GM10847 (cell line): ENCODE data around the gene NCBP2.

Experiments
- POLR2A ChIP-seq: IDR thresholded peaks from 2 replicates; pipeline ENCODE4 v1.6.1; 2011; ENCODE audit not compliant: insufficient read length; ENCODE audit errors: extremely low read depth

NCBP2 gene

GRCh38 chr3:196951371-196951770, 9.0 kb upstream of the NCBP2 start:
- TF ChIP-seq POLR2A, result no peak

- no peak for TF ChIP-seq POLR2A
These were observed 7.4 kb upstream of the NCBP2 start for GRCh38 chr3:196949750-196950149.

GRCh38 chr3:196949285-196949619, 6.9 kb upstream of the NCBP2 start:
- TF ChIP-seq POLR2A, result no peak

GRCh38 chr3:196948442-196949284, 6.3 kb upstream of the NCBP2 start:
- TF ChIP-seq POLR2A, result no peak

- TF ChIP-seq POLR2A, result no peak
These were observed 5.6 kb upstream of the NCBP2 start for GRCh38 chr3:196947860-196948441.

GRCh38 chr3:196947136-196947859, 5.0 kb upstream of the NCBP2 start:
- no peak for TF ChIP-seq POLR2A

- no peak for TF ChIP-seq POLR2A
These were observed 568 bp upstream of the NCBP2 start for GRCh38 chr3:196942915-196943277.

- TF ChIP-seq POLR2A, result no peak
These were observed 551 bp downstream of the NCBP2 start for GRCh38 chr3:196941729-196942225.

- TF ChIP-seq POLR2A, result no peak
These were observed 3.8 kb downstream of the NCBP2 start for GRCh38 chr3:196938576-196938975.

GRCh38 chr3:196938124-196938523, 4.2 kb downstream of the NCBP2 start:
- no peak for TF ChIP-seq POLR2A

- TF ChIP-seq POLR2A, result no peak
These were observed 6.0 kb downstream of the NCBP2 start for GRCh38 chr3:196936288-196936687.

- no peak for TF ChIP-seq POLR2A
These were observed 9.7 kb downstream of the NCBP2 start for GRCh38 chr3:196932600-196932999.

- TF ChIP-seq POLR2A, result no peak
These were observed 10.3 kb downstream of the NCBP2 start for GRCh38 chr3:196931828-196932587.

- no peak for TF ChIP-seq POLR2A
These were observed 11.2 kb downstream of the NCBP2 start for GRCh38 chr3:196931157-196931556.
